NCI-H345 treated with DMSO at 0.1 percent for 48 hours (cell line): ENCODE results near the gene BMP8A.
"Not testable (repeated sequence)": the region's sequence is repeated elsewhere in the genome, so short reads cannot be mapped to it uniquely, and the experiment has no call there.

Experiments
- DNase-seq: peaks from one replicate; lab custom pipeline; 2025; ENCODE audit not compliant: unreplicated experiment; lab: John Stamatoyannopoulos, UW

Gene BMP8A

GRCh38 chr1:39525366-39526165, 34.1 kb downstream of the BMP8A start:
- no peak for DNase-seq

- DNase-seq = no peak
These were observed 35.2 kb downstream of the BMP8A start for GRCh38 chr1:39526466-39527189.

DNA sequence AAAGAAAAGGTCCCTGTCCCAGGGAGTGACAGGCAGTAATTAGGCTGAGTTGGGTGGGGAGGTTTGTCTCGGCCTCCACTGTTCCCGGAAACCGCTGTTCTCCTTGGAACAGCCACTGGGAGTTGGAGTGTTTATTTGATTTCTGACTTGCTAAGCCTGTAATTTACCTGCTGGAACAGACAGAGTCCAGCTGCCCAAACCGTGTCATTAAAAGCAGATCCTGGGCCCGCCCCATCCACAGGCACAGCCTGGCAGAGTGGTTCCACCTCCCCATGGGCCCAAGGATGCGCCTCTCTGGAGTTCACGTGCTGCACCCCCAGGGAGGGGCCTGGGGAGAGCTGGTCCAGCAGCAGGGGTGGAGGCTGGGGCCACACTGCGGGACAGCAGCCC, 35.7 kb downstream of the BMP8A start:
- not testable (repeated sequence) for DNase-seq

DNA sequence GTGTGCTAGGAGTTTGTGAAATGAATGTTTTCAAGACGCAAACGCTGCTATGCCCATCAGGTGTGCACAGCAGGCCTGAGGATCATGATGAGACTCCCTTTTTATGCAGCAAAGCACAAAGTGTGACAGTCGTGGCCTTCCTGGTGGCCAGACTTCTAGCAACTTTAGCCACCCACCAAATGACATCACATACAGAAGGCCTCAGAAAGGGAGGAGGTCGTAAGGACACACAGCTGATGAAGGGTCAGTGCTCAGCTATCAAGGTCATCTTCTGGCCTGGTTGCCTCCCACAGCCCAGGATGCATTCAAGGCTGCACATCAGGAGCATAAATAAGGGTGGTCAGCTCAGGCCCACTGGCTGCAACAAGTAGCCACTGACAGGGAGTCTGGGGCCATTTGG, 36.6 kb downstream of the BMP8A start:
- DNase-seq = no peak

DNA sequence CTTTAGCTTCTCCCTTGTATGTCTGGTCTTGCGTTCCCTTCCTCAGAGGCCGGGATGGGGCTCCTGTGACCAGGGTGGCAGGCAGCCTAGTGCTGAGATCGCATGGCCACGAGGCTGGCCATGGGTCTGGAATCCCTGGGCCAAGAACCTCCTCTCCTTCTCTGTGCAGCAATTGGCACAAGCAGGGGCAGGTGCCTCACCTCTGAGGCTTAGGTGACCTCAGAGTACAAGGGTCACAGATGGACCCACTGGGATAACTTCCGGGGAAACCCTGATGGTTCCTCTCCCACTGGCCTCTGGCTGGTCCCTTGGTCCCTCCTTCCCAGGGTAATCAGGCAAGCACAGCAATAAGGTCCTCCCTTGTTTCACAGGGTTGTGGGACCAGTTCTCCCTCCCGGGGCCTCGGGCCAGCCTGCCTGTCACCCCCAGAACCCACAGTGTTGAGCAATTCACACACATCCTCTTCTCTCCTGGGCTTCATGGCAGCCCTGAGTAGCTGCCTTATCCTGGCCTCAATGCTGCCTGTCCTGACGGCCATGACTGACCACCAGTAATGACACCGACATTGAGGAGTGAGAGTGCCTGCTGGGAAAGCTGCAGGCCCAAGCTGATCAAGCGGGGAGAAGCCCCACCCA, 38.6 kb downstream of the BMP8A start:
- no peak for DNase-seq

- DNase-seq = no peak
These were observed 40.1 kb downstream of the BMP8A start for GRCh38 chr1:39531526-39531925.

DNA sequence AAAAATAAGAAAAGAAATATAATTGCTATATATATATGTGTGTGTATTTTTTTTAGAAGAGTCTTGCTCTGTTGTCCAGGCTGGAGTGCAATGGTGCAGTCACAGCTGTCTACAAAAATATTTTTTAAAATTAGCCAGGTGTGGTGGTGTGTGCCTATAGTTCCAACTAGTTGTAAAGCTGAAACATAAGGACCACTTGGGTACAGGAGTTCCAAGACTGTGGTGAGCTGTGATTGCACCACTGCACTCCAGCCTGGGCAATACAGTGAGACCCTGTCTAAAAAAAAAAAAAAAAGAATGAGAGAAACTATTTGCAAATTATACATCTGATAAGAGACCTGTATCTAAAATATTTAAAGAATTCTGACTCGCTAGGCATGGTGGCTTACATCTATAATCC, 42.0 kb downstream of the BMP8A start:
- no peak for DNase-seq

- no peak for DNase-seq
These were observed 47.3 kb downstream of the BMP8A start for GRCh38 chr1:39538531-39539251.

- peak; percentile 57 for DNase-seq
These were observed 47.9 kb downstream of the BMP8A start for GRCh38 chr1:39539252-39539790.

DNA sequence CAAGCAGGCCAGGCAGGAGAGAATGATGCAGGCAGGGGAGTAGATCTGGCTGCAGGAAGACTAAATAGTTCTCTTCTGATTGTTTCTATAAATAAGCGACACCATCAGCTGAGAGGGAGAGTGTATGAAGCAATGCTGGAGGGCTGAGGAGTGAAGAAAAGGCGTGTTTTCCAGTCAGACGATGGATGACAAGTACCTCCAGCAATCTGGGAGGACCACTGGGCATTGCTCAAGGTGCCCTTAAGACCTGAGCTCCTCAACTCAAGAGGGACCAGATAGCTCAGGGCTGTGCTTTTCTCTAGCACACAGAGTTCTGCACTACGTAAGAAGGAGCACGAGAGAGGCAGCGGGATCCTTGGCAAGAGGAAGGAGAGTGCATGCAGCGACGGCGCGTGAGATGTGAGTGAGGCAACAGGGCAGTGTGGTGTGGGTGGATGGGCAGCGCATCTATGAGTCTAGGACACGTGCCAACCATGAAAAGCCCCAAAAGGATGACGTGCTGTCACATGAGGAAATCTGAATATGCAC, 49.1 kb downstream of the BMP8A start:
- DNase-seq = no peak

DNA sequence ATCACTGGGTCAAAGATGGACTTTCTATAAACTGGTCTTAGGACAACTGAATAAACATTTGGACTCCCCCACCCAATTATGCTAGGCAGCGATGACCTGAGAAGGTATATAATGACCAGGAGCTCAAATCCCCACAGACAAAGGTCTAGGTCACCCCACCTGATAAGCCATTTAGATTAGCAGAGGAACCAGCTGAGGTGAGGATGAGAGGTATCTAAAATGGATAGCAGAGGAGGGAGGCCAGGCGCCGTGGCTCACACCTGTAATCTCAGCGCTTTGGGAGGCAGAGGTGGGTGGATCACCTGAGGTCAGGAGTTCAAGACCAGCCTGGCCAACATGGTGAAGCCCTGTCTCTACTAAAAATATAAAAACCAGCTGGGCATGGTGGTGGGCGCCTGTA, 51.5 kb downstream of the BMP8A start:
- DNase-seq = no peak

DNA sequence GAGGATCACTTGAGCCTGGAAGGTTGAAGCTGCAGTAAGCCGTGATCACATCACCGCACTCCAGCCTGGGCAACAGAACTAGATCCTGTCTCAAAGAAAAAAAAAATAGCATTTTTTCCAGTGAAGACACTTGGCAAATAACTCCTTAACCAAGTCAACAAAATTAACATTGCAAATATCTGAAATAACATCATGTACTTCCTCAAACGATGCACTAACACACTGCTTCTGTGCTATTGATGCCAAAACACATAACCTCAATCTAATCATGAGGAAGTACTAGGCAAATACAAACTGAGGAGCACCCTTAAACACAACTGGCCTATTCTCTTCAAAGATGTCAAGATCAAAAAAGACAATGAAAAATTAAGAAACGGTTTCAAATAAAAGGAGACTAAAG, 52.9 kb downstream of the BMP8A start:
- no peak for DNase-seq

DNA sequence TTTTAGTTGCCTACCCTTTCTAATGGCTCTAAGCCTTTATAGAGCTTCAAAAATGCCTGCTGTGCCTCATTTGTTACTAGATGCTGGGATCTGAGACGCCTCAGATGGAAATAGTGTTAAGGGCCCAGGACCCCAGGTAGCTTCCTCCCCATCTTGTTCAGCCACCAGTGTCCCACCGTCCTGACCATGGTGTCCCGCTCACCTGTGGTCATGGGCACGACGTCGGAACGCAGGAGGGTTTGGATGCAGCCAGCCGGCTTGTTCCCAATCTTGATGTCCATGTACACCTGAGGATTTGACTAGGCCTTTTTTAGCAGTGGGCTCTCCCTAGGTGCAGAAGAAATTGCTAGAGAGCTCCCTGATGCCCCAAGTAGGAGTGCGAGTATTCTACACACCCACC, 54.1 kb downstream of the BMP8A start:
- no peak for DNase-seq

GRCh38 chr1:39554277-39554676, 62.8 kb downstream of the BMP8A start:
- no peak for DNase-seq

- no peak for DNase-seq
These were observed 69.8 kb downstream of the BMP8A start for GRCh38 chr1:39561279-39561678.

- no peak for DNase-seq
These were observed 71.5 kb downstream of the BMP8A start for GRCh38 chr1:39562886-39563285.

DNA sequence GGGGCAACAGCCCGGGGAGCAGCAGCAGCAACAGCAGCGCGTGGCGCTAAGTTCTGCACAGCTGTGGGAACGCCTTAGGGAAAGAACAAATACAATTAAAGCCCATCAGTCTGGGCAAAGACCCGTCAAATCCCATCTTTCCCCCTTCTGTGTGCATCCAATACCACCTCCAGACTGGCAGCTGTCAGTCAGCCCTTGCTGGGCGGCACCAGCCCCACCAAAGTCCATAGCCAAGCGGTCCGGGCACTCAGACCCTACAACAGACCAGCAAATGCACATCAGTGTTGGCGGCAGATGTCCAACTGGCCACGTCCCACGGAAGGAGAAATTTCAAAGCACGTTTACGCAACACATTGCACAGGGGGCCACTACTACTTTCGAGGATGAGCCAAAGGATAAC, 72.2 kb downstream of the BMP8A start:
- no peak for DNase-seq

- no peak for DNase-seq
These were observed 72.9 kb downstream of the BMP8A start for GRCh38 chr1:39564340-39564739.

GRCh38 chr1:39564941-39565340, 73.5 kb downstream of the BMP8A start:
- no peak for DNase-seq

- DNase-seq = no peak
These were observed 75.2 kb downstream of the BMP8A start for GRCh38 chr1:39566441-39567137.
